SKM-1 (cell line): ENCODE data around the gene EVPLL.
"Not testable (repeated sequence)": the region's sequence is repeated elsewhere in the genome, so short reads cannot be mapped to it uniquely, and the experiment has no call there.

ENCODE experiments used
- DNase-seq: peaks from one replicate; lab custom pipeline; 2025; ENCODE audit not compliant: unreplicated experiment; lab: John Stamatoyannopoulos, UW

EVPLL gene

GRCh38 chr17:18377437-18378204, at the start of gene EVPLL:
Gene EVPLL, plus strand, starts transcription at chr17:18377778. Its CDS starts 3,160 bp downstream, at chr17:18380938.
- DNase-seq, result peak; percentile 62

GRCh38 chr17:18328643-18329204, 48.9 kb upstream of the EVPLL start:
- no peak for DNase-seq

GRCh38 chr17:18331879-18332278, 45.7 kb upstream of the EVPLL start:
- no peak for DNase-seq

- DNase-seq, result no peak
Measured at GRCh38 chr17:18332909-18333489, 44.6 kb upstream of the EVPLL start.

GRCh38 chr17:18338158-18338557, 39.4 kb upstream of the EVPLL start:
- DNase-seq, result not testable (repeated sequence)

GRCh38 chr17:18339933-18340332, 37.6 kb upstream of the EVPLL start:
- no peak for DNase-seq

- DNase-seq, result no peak
Measured at GRCh38 chr17:18344021-18344420, 33.6 kb upstream of the EVPLL start.

- DNase-seq, result no peak
Measured at GRCh38 chr17:18353541-18353940, 24.0 kb upstream of the EVPLL start.

- DNase-seq, result no peak
Measured at GRCh38 chr17:18356624-18357023, 21.0 kb upstream of the EVPLL start.

- no peak for DNase-seq
Measured at GRCh38 chr17:18360518-18360917, 17.1 kb upstream of the EVPLL start.

- no peak for DNase-seq
Measured at GRCh38 chr17:18361837-18362697, 15.5 kb upstream of the EVPLL start.

- peak; percentile 14 for DNase-seq
Measured at GRCh38 chr17:18362698-18363100, 14.9 kb upstream of the EVPLL start.

- DNase-seq, result peak; percentile 87
Measured at GRCh38 chr17:18363101-18364049, 14.2 kb upstream of the EVPLL start, which contains the start of gene SHMT1. Gene SHMT1, minus strand, starts transcription at chr17:18363550. Its CDS starts 7,569 bp downstream, at chr17:18355981.

GRCh38 chr17:18364166-18364565, 13.4 kb upstream of the EVPLL start:
- no peak for DNase-seq

- no peak for DNase-seq
Measured at GRCh38 chr17:18368946-18369345, 8.6 kb upstream of the EVPLL start.

GRCh38 chr17:18370761-18371160, 6.8 kb upstream of the EVPLL start:
- no peak for DNase-seq

GRCh38 chr17:18371455-18371854, 6.1 kb upstream of the EVPLL start:
- DNase-seq, result no peak

- DNase-seq, result not testable (repeated sequence)
Measured at GRCh38 chr17:18373181-18373580, 4.4 kb upstream of the EVPLL start.

- no peak for DNase-seq
Measured at GRCh38 chr17:18374216-18374615, 3.4 kb upstream of the EVPLL start.

- no peak for DNase-seq
Measured at GRCh38 chr17:18378205-18378505, 577 bp downstream of the EVPLL start.
